ENCODE measurements around the gene CELF6. TPM values are rescaled to one million over a fixed set of nuclear protein-coding genes. Genes with fewer than 3 reads are reported as not detected.
A peak's percentile ranks its signal among the peaks of the same experiment; 100 is the strongest.

The CELF6 gene
- total RNA-seq, 8 experiments from 2014 or later, result 0.52 to 12.0 (median 4.2) TPM

GRCh38 chr15:72248514-72248913 lies 71.4 kb downstream of the CELF6 start:
- Histone ChIP-seq H3K4me3 (no peak overlapping the region), H3K27ac (no peak overlapping the region), H3K4me1 (replicated peaks in 1 of 2) (no peaks in the 10 kb centered on the region)
- no peak for ATAC-seq (replicated peaks in 6 of 8)
- WGBS, 10 experiments, result 80 to 100% (median 88%) methylated on average over 1 of the region's 1 CpG; no CpG with 5 or more reads in 5 of the 10 experiments
- in situ Hi-C loops (cut with MboI; ENCODE audit: low pct_unique_long_range_greater_than_20kb in 2 of 9, low sequenced_read_pairs in 9 of 9, unreplicated experiment in 9 of 9), result no loop called here

- WGBS, 10 experiments, result 17 to 60% (median 37%) methylated on average over 1 to 2 of the region's 2 CpGs; no CpG with 5 or more reads in 2 of the 10 experiments
These were observed 77.1 kb downstream of the CELF6 start for GRCh38 chr15:72242775-72243370.

DNA sequence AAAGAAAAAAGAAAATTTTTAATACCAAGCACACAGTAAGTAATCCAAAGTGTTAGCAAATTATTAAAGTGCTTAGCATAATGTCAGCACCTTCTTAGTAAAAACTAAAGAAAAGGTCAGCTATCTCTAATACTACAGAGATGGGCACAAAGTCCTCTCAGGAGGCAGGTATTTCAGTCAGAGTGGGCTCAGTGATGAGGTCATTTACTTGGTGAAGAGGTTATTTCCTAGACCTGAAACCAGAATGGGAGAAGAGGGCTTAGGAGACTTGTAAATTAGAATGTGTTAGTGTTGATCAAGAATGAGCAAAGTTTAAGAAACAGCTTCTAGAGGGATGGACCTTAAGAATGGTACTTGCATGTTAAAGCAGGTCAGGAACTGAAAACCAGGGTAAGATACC lies 80.3 kb downstream of the CELF6 start:
- Histone ChIP-seq H3K4me1 (replicated peaks in 1 of 2) (no peaks in the 10 kb centered on the region), H3K27ac (no peak overlapping the region), H3K4me3 (no peak overlapping the region)
- in situ Hi-C loops (cut with MboI; ENCODE audit: low pct_unique_long_range_greater_than_20kb in 2 of 9, low sequenced_read_pairs in 9 of 9, unreplicated experiment in 9 of 9), result no loop called here
- no peak for ATAC-seq (replicated peaks in 6 of 8)

More at GRCh38 chr15:72242775-72243370, 77.1 kb downstream of the CELF6 start:
- Histone ChIP-seq H3K4me3 (no peak overlapping the region), H3K4me1 (replicated peaks in 1 of 2) (no peaks in the 10 kb centered on the region), H3K27ac (no peak overlapping the region)
- peak in 1 of 8 experiments; percentile 21 for ATAC-seq (replicated peaks in 6 of 8)
- in situ Hi-C loops (cut with MboI; ENCODE audit: low pct_unique_long_range_greater_than_20kb in 2 of 9, low sequenced_read_pairs in 9 of 9, unreplicated experiment in 9 of 9), result no loop called here

GRCh38 chr15:72238586-72238985 lies 81.4 kb downstream of the CELF6 start:
- ATAC-seq (replicated peaks in 6 of 8), result no peak
- H3K4me3 ChIP-seq, result no peak overlapping the region
- in situ Hi-C loops (cut with MboI; ENCODE audit: low pct_unique_long_range_greater_than_20kb in 2 of 9, low sequenced_read_pairs in 9 of 9, unreplicated experiment in 9 of 9), result no loop called here
- WGBS, 10 experiments, result 80 to 100% (median 96%) methylated on average over 1 to 3 of the region's 3 CpGs; no CpG with 5 or more reads in 1 of the 10 experiments
- H3K27ac ChIP-seq, result no peak overlapping the region
- no peaks in the 10 kb centered on the region for H3K4me1 ChIP-seq (replicated peaks in 1 of 2)

GRCh38 chr15:72237853-72238224 lies 82.1 kb downstream of the CELF6 start:
- Histone ChIP-seq H3K27ac (no peak overlapping the region), H3K4me1 (replicated peaks in 1 of 2) (no peaks in the 10 kb centered on the region), H3K4me3 (no peak overlapping the region)
- in situ Hi-C loops (cut with MboI; ENCODE audit: low pct_unique_long_range_greater_than_20kb in 2 of 9, low sequenced_read_pairs in 9 of 9, unreplicated experiment in 9 of 9), result no loop called here
- peak in 2 of 8 experiments; percentile 7 to 11 for ATAC-seq (replicated peaks in 6 of 8)
- WGBS, 10 experiments, result 100% methylated on average over 1 of the region's 1 CpG; no CpG with 5 or more reads in 6 of the 10 experiments

DNA sequence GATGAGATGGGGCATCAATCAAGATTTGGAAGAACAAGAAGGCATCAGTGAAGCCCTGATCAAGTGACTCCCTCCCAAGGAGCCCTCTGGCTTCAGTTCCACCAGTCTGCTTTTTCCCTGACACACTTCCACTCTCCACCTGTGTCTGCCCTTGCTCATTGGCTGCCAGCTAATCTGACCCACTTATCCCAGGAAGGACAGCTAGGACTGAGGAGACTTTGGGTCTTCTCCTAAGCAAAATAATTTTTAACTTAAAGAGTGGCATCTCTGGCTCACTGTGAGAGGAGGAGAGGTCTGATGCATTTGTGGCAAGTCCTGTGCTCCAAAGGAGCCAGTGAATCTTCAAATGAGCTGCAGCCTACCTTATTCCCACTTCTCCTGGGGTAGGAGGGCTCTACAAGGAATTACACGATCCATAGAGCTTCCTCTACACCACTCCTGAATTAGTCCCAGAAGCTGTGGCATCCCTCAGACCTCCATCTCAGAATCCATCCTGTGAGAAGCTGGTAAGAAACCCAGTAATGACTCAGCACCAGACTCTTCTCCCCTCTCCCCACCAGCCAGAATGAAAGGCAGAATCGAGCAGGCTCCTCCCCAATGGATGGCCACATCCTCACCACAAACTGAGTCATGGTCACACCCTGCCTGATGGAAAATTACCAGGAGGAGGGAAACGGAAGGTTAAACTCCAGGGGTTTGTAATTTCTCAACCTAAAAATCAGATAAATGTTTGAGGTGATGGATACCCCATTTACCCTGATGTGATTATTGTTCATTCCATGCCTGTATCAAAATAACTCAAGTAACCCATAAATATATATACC lies 82.7 kb downstream of the CELF6 start:
- WGBS, 10 experiments, result 0 to 69% (median 27%) methylated on average over 1 to 3 of the region's 3 CpGs; no CpG with 5 or more reads in 3 of the 10 experiments
- peak overlapping the region in 1 of 2 donors; percentile 49 for H3K27ac ChIP-seq
- in situ Hi-C loops (cut with MboI; ENCODE audit: low pct_unique_long_range_greater_than_20kb in 2 of 9, low sequenced_read_pairs in 9 of 9, unreplicated experiment in 9 of 9), result no loop called here
- H3K4me1 ChIP-seq (replicated peaks in 1 of 2), result peaks cover 0 to 3% of the 10 kb centered on the region in 2 donors
- H3K4me3 ChIP-seq, result no peak overlapping the region
- peak; percentile 91 to 98 (median 93) for ATAC-seq (replicated peaks in 6 of 8)

GRCh38 chr15:72236381-72237003 lies 83.5 kb downstream of the CELF6 start:
- Histone ChIP-seq H3K4me3 (no peak overlapping the region), H3K4me1 (replicated peaks in 1 of 2) (peaks cover 0 to 6% of the 10 kb centered on the region in 2 donors), H3K27ac (no peak overlapping the region)
- ATAC-seq (replicated peaks in 6 of 8), result no peak
- WGBS, 10 experiments, result 60 to 100% (median 80%) methylated on average over 1 of the region's 2 CpGs; no CpG with 5 or more reads in 6 of the 10 experiments
- in situ Hi-C loops (cut with MboI; ENCODE audit: low pct_unique_long_range_greater_than_20kb in 2 of 9, low sequenced_read_pairs in 9 of 9, unreplicated experiment in 9 of 9), result no loop called here

GRCh38 chr15:72235298-72235697 lies 84.7 kb downstream of the CELF6 start:
- ATAC-seq (replicated peaks in 6 of 8), result no peak
- H3K4me1 ChIP-seq (replicated peaks in 1 of 2), result peaks cover 0 to 6% of the 10 kb centered on the region in 2 donors
- 64 to 100% (median 74%) methylated on average over 2 to 4 of the region's 4 CpGs; no CpG with 5 or more reads in 3 of the 10 experiments for WGBS, 10 experiments
- in situ Hi-C loops (cut with MboI; ENCODE audit: low pct_unique_long_range_greater_than_20kb in 2 of 9, low sequenced_read_pairs in 9 of 9, unreplicated experiment in 9 of 9), result no loop called here
- no peak overlapping the region for H3K27ac ChIP-seq
- H3K4me3 ChIP-seq, result no peak overlapping the region

Other genes starting within 250 kb of the CELF6 start
- 10 to 100 TPM; 22.3 to 42.1 (median 31.6) TPM for gene MYO9A, start 202.0 kb downstream of the CELF6 start, total RNA-seq
- gene SENP8, start 201.8 kb downstream of the CELF6 start, total RNA-seq, result 1 to 10 TPM; 2.6 to 5.9 (median 5.0) TPM
- 1 to 10 TPM in 2 of 8 experiments, under 1 TPM in 6; 0.13 to 2.3 (median 0.69) TPM for gene GRAMD2A, start 122.4 kb downstream of the CELF6 start, total RNA-seq
- gene PKM, start 89.0 kb downstream of the CELF6 start, total RNA-seq, result 1,000 to 10,000 TPM in 1 of 8 experiments, 100 to 1,000 TPM in 7; 522 to 1,171 (median 600) TPM
- gene PARP6, start 47.6 kb downstream of the CELF6 start, total RNA-seq, result 100 to 1,000 TPM in 2 of 8 experiments, 10 to 100 TPM in 6; 29.4 to 131 (median 93.9) TPM
- 100 to 1,000 TPM in 4 of 8 experiments, 10 to 100 TPM in 4; 48.7 to 411 (median 88.6) TPM for gene HEXA, start 55.9 kb upstream of the CELF6 start, total RNA-seq
- gene TMEM202, start 78.1 kb upstream of the CELF6 start, total RNA-seq, result not detected
- gene ARIH1, start 154.2 kb upstream of the CELF6 start, total RNA-seq, result 10 to 100 TPM; 26.3 to 60.7 (median 40.4) TPM